Immature natural killer cell (primary cell): ENCODE results near the gene JMJD8. TPM values are rescaled to one million over a fixed set of nuclear protein-coding genes. Genes with fewer than 3 reads are reported as not detected.

ENCODE experiments used
- DNase-seq, 3 donors: peaks; one replicate each; pipeline ENCODE4 v3.0.0; 2022; ENCODE audit warnings: mixed read lengths in 1 of 3
- H3K27ac Mint-ChIP-seq, 6 donors: one replicate each; pipeline ENCODE4 v1.8.0; 2020; ENCODE audit warnings: mixed read lengths in 6 of 6, mild to moderate bottlenecking in 5 of 6, inconsistent platforms in 4 of 6, moderate library complexity in 3 of 6
- H3K27me3 Mint-ChIP-seq, 3 donors: one replicate each; pipeline ENCODE4 v1.8.0; 2020 to 2021; ENCODE audit warnings: low read depth in 3 of 3, mild to moderate bottlenecking in 3 of 3, mixed read lengths in 3 of 3, moderate library complexity in 3 of 3, inconsistent platforms in 1 of 3
- H3K36me3 Mint-ChIP-seq, 3 donors: one replicate each; pipeline ENCODE4 v1.8.0; 2020; ENCODE audit warnings: mixed read lengths in 3 of 3, inconsistent platforms in 2 of 3, mild to moderate bottlenecking in 2 of 3
- H3K4me1 Mint-ChIP-seq, 2 donors: one replicate each; pipeline ENCODE4 v1.8.0; 2020; ENCODE audit warnings: inconsistent platforms in 2 of 2, mild to moderate bottlenecking in 2 of 2, mixed read lengths in 2 of 2, moderate library complexity in 1 of 2
- H3K4me3 Mint-ChIP-seq, 5 donors: one replicate each; pipeline ENCODE4 v1.8.0; 2020; ENCODE audit warnings: mild to moderate bottlenecking in 5 of 5, mixed read lengths in 5 of 5, inconsistent platforms in 3 of 5, moderate library complexity in 3 of 5
- H3K9me3 Mint-ChIP-seq, 6 donors: one replicate each; pipeline ENCODE4 v1.8.0; 2020; ENCODE audit warnings: mild to moderate bottlenecking in 6 of 6, mixed read lengths in 6 of 6, inconsistent platforms in 4 of 6, moderate library complexity in 3 of 6
- polyA plus RNA-seq, 3 donors: library from polyadenylated mRNA; unstranded; fragments of 300-500 nt; fragmentation: Illumina TruSeq; gene quantifications; one replicate each; pipeline ENCODE4 v1.2.3, GENCODE V29; 2021

JMJD8 gene
- polyA plus RNA-seq, 3 donors from 2014 or later: 38.3 to 63.5 (median 47.4) TPM

DNA sequence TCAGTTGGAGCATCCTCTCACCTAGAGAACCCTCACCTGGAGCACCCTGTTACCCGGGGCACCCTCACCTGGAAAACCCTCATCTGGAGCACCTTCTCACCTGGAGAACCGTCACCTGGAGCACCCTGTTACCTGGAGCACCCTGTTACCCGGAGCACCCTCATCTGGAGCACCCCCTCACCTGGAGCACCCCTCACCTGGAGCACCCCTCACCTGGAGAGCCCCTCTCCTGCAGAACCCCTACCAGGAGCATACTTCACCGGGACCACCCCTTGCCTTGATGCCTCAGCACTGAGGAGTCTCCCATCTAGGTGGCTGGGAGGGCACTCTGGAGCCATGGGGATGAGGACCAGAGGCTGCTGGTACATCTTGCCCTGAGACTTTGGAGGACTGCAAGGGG, 24.8 kb upstream of the JMJD8 start:
- no peaks in the 10 kb centered on the region for H3K36me3 Mint-ChIP-seq
- no peak overlapping the region for H3K27ac Mint-ChIP-seq
- no peak overlapping the region for H3K4me3 Mint-ChIP-seq
- H3K9me3 Mint-ChIP-seq: no peaks in the 10 kb centered on the region
- no peak for DNase-seq
- H3K4me1 Mint-ChIP-seq: peaks cover 0 to 2% of the 10 kb centered on the region in 2 donors
- peaks cover 5 to 12% (median 8%) of the 10 kb centered on the region in 3 donors for H3K27me3 Mint-ChIP-seq

GRCh38 chr16:708019-708418, 23.9 kb upstream of the JMJD8 start:
- H3K4me1 Mint-ChIP-seq: peaks cover 0 to 2% of the 10 kb centered on the region in 2 donors
- no peak overlapping the region for H3K27ac Mint-ChIP-seq
- no peaks in the 10 kb centered on the region for H3K9me3 Mint-ChIP-seq
- DNase-seq: no peak
- no peaks in the 10 kb centered on the region for H3K36me3 Mint-ChIP-seq
- peaks cover 5 to 14% (median 8%) of the 10 kb centered on the region in 3 donors for H3K27me3 Mint-ChIP-seq
- H3K4me3 Mint-ChIP-seq: peak overlapping the region in 1 of 5 donors; percentile 24

DNA sequence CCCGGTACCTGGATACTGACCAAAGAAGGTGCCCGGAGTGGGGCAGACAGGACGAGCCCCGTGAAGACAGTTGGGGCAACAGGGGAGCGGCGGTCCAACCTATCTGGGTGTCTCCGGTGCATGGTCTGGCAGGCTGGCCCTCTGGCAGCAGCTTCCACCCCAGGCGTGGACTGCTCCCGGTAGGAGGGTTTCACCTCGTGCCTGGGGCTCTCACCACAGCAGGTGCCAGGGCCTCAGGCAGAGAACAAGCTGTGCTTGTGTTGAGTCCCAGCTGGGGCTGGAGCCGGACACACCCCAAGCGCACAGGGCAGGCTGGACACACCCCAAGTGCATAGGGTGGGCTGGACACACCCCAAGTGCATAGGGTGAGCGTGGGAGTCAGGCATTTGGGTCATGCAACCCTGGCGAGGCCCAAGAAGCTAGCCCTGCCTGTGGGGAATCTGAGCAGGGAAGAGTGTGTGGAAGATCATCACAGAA, 23.0 kb upstream of the JMJD8 start:
- peaks cover 0 to 1% (median 0%) of the 10 kb centered on the region in 6 donors for H3K9me3 Mint-ChIP-seq
- H3K27ac Mint-ChIP-seq: no peak overlapping the region
- peaks cover 5 to 20% (median 8%) of the 10 kb centered on the region in 3 donors for H3K27me3 Mint-ChIP-seq
- no peak overlapping the region for H3K4me3 Mint-ChIP-seq
- H3K36me3 Mint-ChIP-seq: no peaks in the 10 kb centered on the region
- DNase-seq: no peak
- no peaks in the 10 kb centered on the region for H3K4me1 Mint-ChIP-seq

DNA sequence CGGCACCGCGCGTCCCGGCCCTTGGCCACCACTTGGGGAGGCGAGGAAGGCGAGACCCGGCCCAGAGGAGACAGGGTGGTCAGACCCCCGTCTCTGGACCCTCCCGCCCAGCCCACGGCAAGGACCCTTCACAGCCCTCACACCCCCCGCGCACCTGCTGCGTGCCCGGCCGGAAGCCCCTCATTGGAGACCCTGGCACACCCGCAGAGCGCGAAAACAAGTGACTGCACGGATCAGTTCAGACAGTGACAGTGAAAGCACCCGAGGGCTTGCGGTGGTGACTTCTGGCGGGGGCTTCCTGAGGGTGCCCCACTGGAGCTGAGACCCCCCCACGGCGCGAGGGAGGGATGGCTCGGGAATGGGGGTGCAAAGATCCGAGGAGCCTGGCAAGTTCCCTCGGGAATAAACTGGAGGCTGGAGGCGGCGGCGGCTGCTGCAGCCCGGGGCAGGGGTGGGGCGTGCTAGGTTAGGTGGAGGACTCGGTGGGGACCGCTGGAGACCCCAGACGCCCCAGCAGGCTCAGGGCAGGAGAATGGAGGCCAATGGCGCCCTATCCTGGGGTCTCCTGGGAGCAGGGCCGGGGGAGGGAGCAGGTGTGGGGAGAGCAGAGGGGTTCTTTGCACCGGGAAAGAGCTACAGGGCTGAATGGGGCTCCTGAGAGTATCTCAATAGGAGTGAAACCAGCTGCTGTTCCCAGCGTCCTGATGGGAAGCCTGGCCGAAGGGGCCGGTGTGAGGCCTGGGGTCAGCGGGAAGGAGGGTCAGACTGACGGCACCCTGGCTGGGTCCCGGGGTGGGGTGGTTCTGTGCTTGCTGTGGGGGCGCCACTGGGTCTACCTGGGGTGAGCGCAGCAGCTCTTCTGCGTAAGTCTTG, 22.3 kb upstream of the JMJD8 start:
- H3K27ac Mint-ChIP-seq: no peak overlapping the region
- H3K4me1 Mint-ChIP-seq: no peaks in the 10 kb centered on the region
- peaks cover 5 to 20% (median 11%) of the 10 kb centered on the region in 3 donors for H3K27me3 Mint-ChIP-seq
- peaks cover 0 to 1% (median 0%) of the 10 kb centered on the region in 6 donors for H3K9me3 Mint-ChIP-seq
- no peak for DNase-seq
- no peak overlapping the region for H3K4me3 Mint-ChIP-seq
- H3K36me3 Mint-ChIP-seq: no peaks in the 10 kb centered on the region

GRCh38 chr16:705431-706188, 21.5 kb upstream of the JMJD8 start, which contains the start of gene FBXL16:
Gene FBXL16, minus strand, starts transcription at chr16:705801. Its CDS starts 8,396 bp downstream, at chr16:697405.
- Mint-ChIP-seq H3K4me1 (no peaks in the 10 kb centered on the region), H3K27ac (no peak within 1 kb of the TSS), H3K36me3 (no peaks in the 10 kb centered on the region), H3K27me3 (peaks cover 3 to 17% (median 12%) of the 10 kb centered on the region in 3 donors), H3K9me3 (peaks cover 0 to 1% (median 0%) of the 10 kb centered on the region in 6 donors), H3K4me3 (no peak within 1 kb of the TSS)
- no peak for DNase-seq

- no peaks in the 10 kb centered on the region for H3K36me3 Mint-ChIP-seq
- H3K4me1 Mint-ChIP-seq: no peaks in the 10 kb centered on the region
- H3K27ac Mint-ChIP-seq: no peak overlapping the region
- DNase-seq: no peak
- peaks cover 0 to 1% (median 0%) of the 10 kb centered on the region in 6 donors for H3K9me3 Mint-ChIP-seq
- no peak overlapping the region for H3K4me3 Mint-ChIP-seq
- H3K27me3 Mint-ChIP-seq: peaks cover 0 to 17% (median 12%) of the 10 kb centered on the region in 3 donors
Measured at GRCh38 chr16:704552-705380, 20.6 kb upstream of the JMJD8 start.

GRCh38 chr16:704047-704446, 19.9 kb upstream of the JMJD8 start:
- no peak for DNase-seq
- Mint-ChIP-seq H3K4me3 (no peak overlapping the region), H3K9me3 (peaks cover 0 to 1% (median 0%) of the 10 kb centered on the region in 6 donors), H3K27me3 (peaks cover 0 to 17% (median 15%) of the 10 kb centered on the region in 3 donors), H3K27ac (no peak overlapping the region), H3K36me3 (no peaks in the 10 kb centered on the region), H3K4me1 (peaks cover 0 to 2% of the 10 kb centered on the region in 2 donors)

- Mint-ChIP-seq H3K4me3 (no peak overlapping the region), H3K36me3 (no peaks in the 10 kb centered on the region), H3K27me3 (peaks cover 2 to 17% (median 13%) of the 10 kb centered on the region in 3 donors), H3K4me1 (peaks cover 0 to 2% of the 10 kb centered on the region in 2 donors), H3K27ac (no peak overlapping the region), H3K9me3 (peaks cover 0 to 2% (median 0%) of the 10 kb centered on the region in 6 donors)
- no peak for DNase-seq
Measured at GRCh38 chr16:703406-703805, 19.3 kb upstream of the JMJD8 start.

DNA sequence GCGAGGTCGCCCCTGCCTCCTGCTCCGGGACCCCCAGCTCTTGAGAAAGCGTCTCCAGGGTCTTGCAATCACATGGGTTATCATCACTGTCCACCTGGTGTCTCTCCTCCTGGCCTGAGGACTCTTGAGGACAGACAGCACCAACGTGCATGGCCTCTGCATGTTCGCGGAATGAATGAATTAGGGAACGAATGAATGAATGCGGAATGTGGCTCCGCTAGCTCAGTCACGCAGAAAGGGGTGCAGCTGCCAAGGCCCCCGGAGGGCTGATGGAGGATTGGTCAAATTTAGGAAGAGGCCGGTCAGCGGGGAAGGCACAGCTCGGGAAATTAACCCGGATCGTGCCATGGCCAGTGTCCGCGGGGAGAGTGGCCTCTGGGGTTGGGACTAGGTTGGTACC, 18.2 kb upstream of the JMJD8 start:
- H3K9me3 Mint-ChIP-seq: peaks cover 0 to 2% (median 0%) of the 10 kb centered on the region in 6 donors
- no peak overlapping the region for H3K4me3 Mint-ChIP-seq
- no peak for DNase-seq
- H3K36me3 Mint-ChIP-seq: no peaks in the 10 kb centered on the region
- peaks cover 2 to 16% (median 13%) of the 10 kb centered on the region in 3 donors for H3K27me3 Mint-ChIP-seq
- H3K27ac Mint-ChIP-seq: no peak overlapping the region
- peaks cover 0 to 2% of the 10 kb centered on the region in 2 donors for H3K4me1 Mint-ChIP-seq

- peaks cover 2 to 16% (median 13%) of the 10 kb centered on the region in 3 donors for H3K27me3 Mint-ChIP-seq
- peaks cover 0 to 2% (median 0%) of the 10 kb centered on the region in 6 donors for H3K9me3 Mint-ChIP-seq
- no peaks in the 10 kb centered on the region for H3K36me3 Mint-ChIP-seq
- no peak overlapping the region for H3K27ac Mint-ChIP-seq
- H3K4me3 Mint-ChIP-seq: no peak overlapping the region
- H3K4me1 Mint-ChIP-seq: peaks cover 0 to 2% of the 10 kb centered on the region in 2 donors
- peak in 1 of 3 donors; percentile 40 for DNase-seq
Measured at GRCh38 chr16:700684-701584, 16.8 kb upstream of the JMJD8 start.

DNA sequence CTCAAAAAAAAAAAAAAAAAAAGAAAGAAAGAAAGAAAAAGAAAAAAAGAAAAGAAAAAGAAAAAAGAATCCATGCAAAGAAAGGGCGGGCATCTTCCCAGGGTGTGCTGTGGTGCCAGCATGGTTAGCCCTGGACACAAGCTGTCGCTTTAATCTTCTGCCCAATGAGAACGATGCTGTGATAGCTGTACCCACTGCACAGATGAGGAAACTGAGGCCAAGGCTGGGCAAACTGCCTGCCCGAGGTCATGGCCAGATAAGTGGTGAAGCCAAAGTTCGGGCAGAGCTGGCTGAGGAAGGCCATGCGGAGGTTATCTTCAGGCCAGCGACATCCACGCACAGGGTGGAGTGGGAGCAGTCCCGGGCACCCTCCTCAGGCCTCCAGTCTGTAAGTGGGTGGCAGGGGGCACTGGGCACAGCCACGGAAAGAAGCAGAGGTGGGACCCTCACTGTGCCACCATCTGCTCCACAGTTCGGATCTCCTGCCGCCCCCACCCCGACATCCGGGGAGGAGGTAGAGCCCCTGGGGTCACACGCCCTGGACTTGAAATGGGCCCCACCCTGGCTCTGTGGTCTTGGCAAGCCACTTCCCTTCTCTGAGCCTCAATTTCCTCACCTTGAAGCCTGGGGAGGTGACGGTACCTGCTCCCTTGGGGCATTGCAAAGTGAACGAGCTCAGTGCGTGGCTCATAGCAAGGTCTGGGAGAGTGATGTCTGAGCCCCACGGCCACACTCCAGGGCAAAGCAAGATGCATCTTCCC, 15.0 kb upstream of the JMJD8 start:
- DNase-seq: no peak
- Mint-ChIP-seq H3K4me3 (no peak overlapping the region), H3K27ac (no peak overlapping the region), H3K36me3 (no peaks in the 10 kb centered on the region), H3K27me3 (peaks cover 4 to 18% (median 15%) of the 10 kb centered on the region in 3 donors), H3K4me1 (peaks cover 0 to 8% of the 10 kb centered on the region in 2 donors), H3K9me3 (peaks cover 0 to 2% (median 0%) of the 10 kb centered on the region in 6 donors)
